Testis (tissue), 3 donors: ENCODE measurements around the gene CCDC120. TPM values are rescaled to one million over a fixed set of nuclear protein-coding genes. Genes with fewer than 3 reads are reported as not detected.
A peak's percentile ranks its signal among the peaks of the same experiment; 100 is the strongest.

Source experiments
- DNase-seq: peaks from one replicate; pipeline ENCODE4 v3.0.0-alpha.2; 2019
- H3K27ac ChIP-seq, 2 donors: fragments of 200-600 bp; sonication (generic); one replicate each; pipeline ENCODE4 v1.5.1; 2019
- H3K27me3 ChIP-seq: fragments of 200-600 bp; sonication (generic); one replicate; pipeline ENCODE4 v1.5.1; 2019
- H3K36me3 ChIP-seq: fragments of 200-600 bp; sonication (generic); one replicate; pipeline ENCODE4 v1.5.1; 2017; ENCODE audit warnings: low read depth; ENCODE audit errors: missing control alignments
- H3K4me1 ChIP-seq: fragments of 200-600 bp; sonication (generic); one replicate; pipeline ENCODE4 v1.5.1; 2019
- H3K4me3 ChIP-seq, 2 donors: fragments of 200-600 bp; sonication (generic); one replicate each; pipeline ENCODE4 v1.5.1; 2017 to 2019
- H3K9me3 ChIP-seq: fragments of 200-600 bp; sonication (generic); one replicate; pipeline ENCODE4 v1.5.1; 2017
- POLR2A ChIP-seq: fragments of 450-650 bp; IDR thresholded peaks from one replicate; pipeline ENCODE4 v1.6.1; 2017; ENCODE audit warnings: antibody characterized with exemption, mild to moderate bottlenecking, moderate library complexity
- WGBS, 2 donors: methylation state at CpG; one replicate each; pipeline ENCODE4 v1.1.5; 2018; 5-methylcytosine and 5-hydroxymethylcytosine counted together
- intact Hi-C: fragments of 100-400 bp; cut with DNase I; formaldehyde crosslinking; loops from one replicate; pipeline ENCODE4 v1.15.1; 2023; ENCODE audit warnings: low total_unique reads
- polyA plus RNA-seq: library from polyadenylated mRNA; stranded (reverse); fragments of 350-450 nt; fragmentation: Illumina TruSeq; extraction: RNeasy Lipid Tissue Mini Kit (QIAGEN cat#74804); gene quantifications from one replicate; pipeline ENCODE4 v1.2.3, GENCODE V29; 2014; ENCODE audit warnings: low read depth, low replicate concordance; ENCODE audit not compliant: insufficient read depth
- total RNA-seq, 2 donors: library from RNA; depleted of rRNA; stranded (reverse); fragments of >200 nt; gene quantifications; one replicate each; pipeline ENCODE4 v1.2.3, GENCODE V29; 2016
- TF ChIP-seq, protein P1 (sequence below), 3 experiments: fragments of 450-650 bp in 2 of 3; fragments of 200-600 bp in 1 of 3; sonication (generic) in 1 of 3; IDR thresholded peaks; one replicate each; pipeline ENCODE4 v1.5.1; 2016 to 2019; ENCODE audit warnings: antibody characterized with exemption in 3 of 3, mild to moderate bottlenecking in 2 of 3, moderate library complexity in 1 of 3

CCDC120 gene
- total and polyA plus RNA-seq, 3 donors from 2014 or later = 7.5 to 11.2 (median 11.0) TPM

- intact Hi-C loops = no loop called here
- no peaks in the 10 kb centered on the region for H3K4me1 ChIP-seq
- no peak overlapping the region for H3K4me3 ChIP-seq
- H3K27me3 ChIP-seq = no peaks in the 10 kb centered on the region
- H3K27ac ChIP-seq = no peak overlapping the region
- no peak for DNase-seq
- WGBS, 2 donors = 67 to 70% methylated on average over 3 to 4 of the region's 4 CpGs
- no peaks in the 10 kb centered on the region for H3K36me3 ChIP-seq
- TF ChIP-seq, protein P1, sequence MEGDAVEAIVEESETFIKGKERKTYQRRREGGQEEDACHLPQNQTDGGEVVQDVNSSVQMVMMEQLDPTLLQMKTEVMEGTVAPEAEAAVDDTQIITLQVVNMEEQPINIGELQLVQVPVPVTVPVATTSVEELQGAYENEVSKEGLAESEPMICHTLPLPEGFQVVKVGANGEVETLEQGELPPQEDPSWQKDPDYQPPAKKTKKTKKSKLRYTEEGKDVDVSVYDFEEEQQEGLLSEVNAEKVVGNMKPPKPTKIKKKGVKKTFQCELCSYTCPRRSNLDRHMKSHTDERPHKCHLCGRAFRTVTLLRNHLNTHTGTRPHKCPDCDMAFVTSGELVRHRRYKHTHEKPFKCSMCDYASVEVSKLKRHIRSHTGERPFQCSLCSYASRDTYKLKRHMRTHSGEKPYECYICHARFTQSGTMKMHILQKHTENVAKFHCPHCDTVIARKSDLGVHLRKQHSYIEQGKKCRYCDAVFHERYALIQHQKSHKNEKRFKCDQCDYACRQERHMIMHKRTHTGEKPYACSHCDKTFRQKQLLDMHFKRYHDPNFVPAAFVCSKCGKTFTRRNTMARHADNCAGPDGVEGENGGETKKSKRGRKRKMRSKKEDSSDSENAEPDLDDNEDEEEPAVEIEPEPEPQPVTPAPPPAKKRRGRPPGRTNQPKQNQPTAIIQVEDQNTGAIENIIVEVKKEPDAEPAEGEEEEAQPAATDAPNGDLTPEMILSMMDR (IDR thresholded peaks at IDR 0.05) = no peak
- TF ChIP-seq POLR2A = no peak
- H3K9me3 ChIP-seq = no peaks in the 10 kb centered on the region
These were observed 30.8 kb downstream of the CCDC120 start for GRCh38 chrX:49089553-49089952.

- TF ChIP-seq, protein P1 (IDR thresholded peaks at IDR 0.05) = no peak
- TF ChIP-seq POLR2A = no peak
- Histone ChIP-seq H3K36me3 (no peaks in the 10 kb centered on the region), H3K27ac (no peak overlapping the region), H3K4me3 (no peak overlapping the region), H3K27me3 (no peaks in the 10 kb centered on the region), H3K4me1 (no peaks in the 10 kb centered on the region), H3K9me3 (no peaks in the 10 kb centered on the region)
- 100% methylated on average over 4 of the region's 4 CpGs for WGBS, 2 donors
- DNase-seq = no peak
- intact Hi-C loops = no loop called here
These were observed 37.6 kb downstream of the CCDC120 start for GRCh38 chrX:49096419-49096818.

- 0 to 1% methylated on average over 19 to 21 of the region's 74 CpGs for WGBS, 2 donors
- H3K4me1 ChIP-seq = no peaks in the 10 kb centered on the region
- peak overlapping the region in 1 of 2 donors; percentile 53 for H3K27ac ChIP-seq
- H3K4me3 ChIP-seq = peak overlapping the region; percentile 40 to 68
- no peaks in the 10 kb centered on the region for H3K9me3 ChIP-seq
- no peak for TF ChIP-seq POLR2A
- TF ChIP-seq, protein P1 (IDR thresholded peaks at IDR 0.05) = no peak
- H3K36me3 ChIP-seq = no peaks in the 10 kb centered on the region
- intact Hi-C loops = no loop called here
- DNase-seq = peak; percentile 92
- H3K27me3 ChIP-seq = no peaks in the 10 kb centered on the region
These were observed 42.2 kb downstream of the CCDC120 start for GRCh38 chrX:49100704-49101628.

DNA sequence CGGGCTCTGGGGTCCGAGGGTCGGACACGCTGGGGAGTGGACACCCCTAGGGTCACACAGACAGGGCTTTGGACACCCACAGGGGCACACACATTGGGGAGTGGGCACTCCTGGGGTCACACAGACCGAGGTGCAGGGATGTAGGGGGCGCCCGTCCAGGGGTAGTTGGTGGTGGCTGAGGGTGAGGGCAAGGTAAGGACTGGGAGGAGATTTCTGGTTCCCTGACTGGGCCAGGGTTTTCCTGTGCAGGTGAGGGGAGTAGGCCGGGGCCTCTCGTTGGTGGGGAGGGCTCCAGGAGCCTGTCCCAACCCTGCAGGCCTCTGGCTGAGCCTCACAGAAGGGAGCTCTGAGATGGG, 42.8 kb downstream of the CCDC120 start:
- WGBS, 2 donors = 15 to 21% methylated on average over 2 to 4 of the region's 9 CpGs
- Histone ChIP-seq H3K9me3 (no peaks in the 10 kb centered on the region), H3K27me3 (no peaks in the 10 kb centered on the region), H3K36me3 (no peaks in the 10 kb centered on the region), H3K4me1 (no peaks in the 10 kb centered on the region), H3K27ac (no peak overlapping the region), H3K4me3 (peak overlapping the region; percentile 26 to 68)
- no peak for DNase-seq
- TF ChIP-seq, protein P1 (IDR thresholded peaks at IDR 0.05) = no peak
- no peak for TF ChIP-seq POLR2A
- intact Hi-C loops = no loop called here
